Neural crest cell (in vitro differentiated cells): Measurements from ENCODE around the gene TCERG1L. TPM values are rescaled to one million over a fixed set of nuclear protein-coding genes. Genes with fewer than 3 reads are reported as not detected.

Source experiments
- DNase-seq: peaks from one replicate; pipeline ENCODE4 v3.0.0; 2021; ENCODE audit warnings: low read depth, mixed read lengths, low spot score
- H3K27ac Mint-ChIP-seq: one replicate; pipeline ENCODE4 v1.8.0; 2021; ENCODE audit warnings: mild to moderate bottlenecking, mixed read lengths; ENCODE audit not compliant: unreplicated experiment
- H3K27me3 Mint-ChIP-seq: 2 replicates; pipeline ENCODE4 v1.8.0; 2021; ENCODE audit warnings: low read depth, mild to moderate bottlenecking, mixed read lengths
- H3K36me3 Mint-ChIP-seq: 2 replicates; pipeline ENCODE4 v1.8.0; 2021; ENCODE audit warnings: low read depth, mild to moderate bottlenecking, mixed read lengths
- H3K4me1 Mint-ChIP-seq: 2 replicates; pipeline ENCODE4 v1.8.0; 2021; ENCODE audit warnings: mixed read lengths
- H3K4me3 Mint-ChIP-seq: one replicate; pipeline ENCODE4 v1.8.0; 2021; ENCODE audit warnings: mild to moderate bottlenecking, mixed read lengths
- H3K9me3 Mint-ChIP-seq: 2 replicates; pipeline ENCODE4 v1.8.0; 2021; ENCODE audit warnings: mixed read lengths
- CTCF ChIP-seq: fragments of 200-600 bp; sonication (generic); conservative IDR thresholded peaks from 2 replicates; pipeline ENCODE4 v1.5.0; 2021; ENCODE audit warnings: antibody characterized with exemption, mild to moderate bottlenecking
- total RNA-seq: library from RNA; stranded (reverse); gene quantifications from 2 replicates; pipeline ENCODE4 v1.2.1, GENCODE V29; 2021

Gene TCERG1L
- total RNA-seq, 1 donor from 2014 or later: 0.96 TPM

- TF ChIP-seq CTCF: no peak
- H3K27me3 Mint-ChIP-seq: peaks cover 59% of the 10 kb centered on the region
- H3K27ac Mint-ChIP-seq: no peak overlapping the region
- peak overlapping the region; percentile 83 for H3K4me3 Mint-ChIP-seq
- H3K9me3 Mint-ChIP-seq: no peaks in the 10 kb centered on the region
- no peak for DNase-seq
- peaks cover 15% of the 10 kb centered on the region for H3K4me1 Mint-ChIP-seq
- no peaks in the 10 kb centered on the region for H3K36me3 Mint-ChIP-seq
These were observed 745 bp downstream of the TCERG1L start for GRCh38 chr10:131310551-131311401.

- DNase-seq: no peak
- H3K27me3 Mint-ChIP-seq: peaks cover 59% of the 10 kb centered on the region
- H3K4me3 Mint-ChIP-seq: peak overlapping the region; percentile 83
- no peaks in the 10 kb centered on the region for H3K9me3 Mint-ChIP-seq
- no peak overlapping the region for H3K27ac Mint-ChIP-seq
- peaks cover 15% of the 10 kb centered on the region for H3K4me1 Mint-ChIP-seq
- TF ChIP-seq CTCF: peak; percentile 69
- H3K36me3 Mint-ChIP-seq: no peaks in the 10 kb centered on the region
These were observed 1.4 kb downstream of the TCERG1L start for GRCh38 chr10:131310142-131310541.

GRCh38 chr10:131300508-131300907, 11.0 kb downstream of the TCERG1L start:
- DNase-seq: no peak
- H3K4me1 Mint-ChIP-seq: no peaks in the 10 kb centered on the region
- no peak overlapping the region for H3K27ac Mint-ChIP-seq
- peaks cover 3% of the 10 kb centered on the region for H3K36me3 Mint-ChIP-seq
- H3K9me3 Mint-ChIP-seq: peaks cover 5% of the 10 kb centered on the region
- H3K27me3 Mint-ChIP-seq: peaks cover 33% of the 10 kb centered on the region
- H3K4me3 Mint-ChIP-seq: no peak overlapping the region
- TF ChIP-seq CTCF: no peak

GRCh38 chr10:131290781-131291180, 20.7 kb downstream of the TCERG1L start:
- Mint-ChIP-seq H3K4me3 (no peak overlapping the region), H3K9me3 (peaks cover 12% of the 10 kb centered on the region), H3K27ac (no peak overlapping the region), H3K4me1 (no peaks in the 10 kb centered on the region), H3K27me3 (peaks cover 6% of the 10 kb centered on the region), H3K36me3 (no peaks in the 10 kb centered on the region)
- no peak for DNase-seq
- TF ChIP-seq CTCF: no peak

GRCh38 chr10:131288648-131289047, 22.9 kb downstream of the TCERG1L start:
- peaks cover 5% of the 10 kb centered on the region for H3K9me3 Mint-ChIP-seq
- TF ChIP-seq CTCF: no peak

More at GRCh38 chr10:131288648-131289047, 22.9 kb downstream of the TCERG1L start:
- H3K27ac Mint-ChIP-seq: no peak overlapping the region
- H3K36me3 Mint-ChIP-seq: no peaks in the 10 kb centered on the region
- H3K27me3 Mint-ChIP-seq: peaks cover 2% of the 10 kb centered on the region
- H3K4me1 Mint-ChIP-seq: no peaks in the 10 kb centered on the region
- DNase-seq: no peak
- H3K4me3 Mint-ChIP-seq: no peak overlapping the region
